ENCODE measurements around the gene PTPRN2. TPM values are rescaled to one million over a fixed set of nuclear protein-coding genes. Genes with fewer than 3 reads are reported as not detected.

The PTPRN2 gene
- polyA plus RNA-seq, 1 experiment, result 0.31 TPM

DNA sequence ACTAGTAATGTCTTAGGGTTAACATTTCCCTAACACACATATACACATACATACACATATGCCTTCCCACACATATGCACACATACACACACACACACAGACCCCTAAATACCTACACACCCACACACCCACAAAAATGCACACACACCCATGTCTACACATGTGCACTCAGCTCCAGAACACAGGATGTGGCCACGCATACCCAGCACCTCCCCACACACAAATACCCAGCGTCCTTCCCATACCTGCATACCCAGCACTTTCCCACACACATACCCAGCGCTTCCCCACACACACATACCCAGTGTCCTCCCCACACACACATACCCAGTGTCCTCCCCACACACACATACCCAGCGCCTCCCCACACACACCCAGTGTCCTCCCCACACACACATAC is 715.9 kb downstream of the PTPRN2 start:
- CTCF ChIA-PET, result no interaction called here
- TF ChIP-seq, protein P1, sequence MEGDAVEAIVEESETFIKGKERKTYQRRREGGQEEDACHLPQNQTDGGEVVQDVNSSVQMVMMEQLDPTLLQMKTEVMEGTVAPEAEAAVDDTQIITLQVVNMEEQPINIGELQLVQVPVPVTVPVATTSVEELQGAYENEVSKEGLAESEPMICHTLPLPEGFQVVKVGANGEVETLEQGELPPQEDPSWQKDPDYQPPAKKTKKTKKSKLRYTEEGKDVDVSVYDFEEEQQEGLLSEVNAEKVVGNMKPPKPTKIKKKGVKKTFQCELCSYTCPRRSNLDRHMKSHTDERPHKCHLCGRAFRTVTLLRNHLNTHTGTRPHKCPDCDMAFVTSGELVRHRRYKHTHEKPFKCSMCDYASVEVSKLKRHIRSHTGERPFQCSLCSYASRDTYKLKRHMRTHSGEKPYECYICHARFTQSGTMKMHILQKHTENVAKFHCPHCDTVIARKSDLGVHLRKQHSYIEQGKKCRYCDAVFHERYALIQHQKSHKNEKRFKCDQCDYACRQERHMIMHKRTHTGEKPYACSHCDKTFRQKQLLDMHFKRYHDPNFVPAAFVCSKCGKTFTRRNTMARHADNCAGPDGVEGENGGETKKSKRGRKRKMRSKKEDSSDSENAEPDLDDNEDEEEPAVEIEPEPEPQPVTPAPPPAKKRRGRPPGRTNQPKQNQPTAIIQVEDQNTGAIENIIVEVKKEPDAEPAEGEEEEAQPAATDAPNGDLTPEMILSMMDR (IDR thresholded peaks at IDR 0.05; ENCODE audit: insufficient read depth, low read depth, low read length), result no peak

DNA sequence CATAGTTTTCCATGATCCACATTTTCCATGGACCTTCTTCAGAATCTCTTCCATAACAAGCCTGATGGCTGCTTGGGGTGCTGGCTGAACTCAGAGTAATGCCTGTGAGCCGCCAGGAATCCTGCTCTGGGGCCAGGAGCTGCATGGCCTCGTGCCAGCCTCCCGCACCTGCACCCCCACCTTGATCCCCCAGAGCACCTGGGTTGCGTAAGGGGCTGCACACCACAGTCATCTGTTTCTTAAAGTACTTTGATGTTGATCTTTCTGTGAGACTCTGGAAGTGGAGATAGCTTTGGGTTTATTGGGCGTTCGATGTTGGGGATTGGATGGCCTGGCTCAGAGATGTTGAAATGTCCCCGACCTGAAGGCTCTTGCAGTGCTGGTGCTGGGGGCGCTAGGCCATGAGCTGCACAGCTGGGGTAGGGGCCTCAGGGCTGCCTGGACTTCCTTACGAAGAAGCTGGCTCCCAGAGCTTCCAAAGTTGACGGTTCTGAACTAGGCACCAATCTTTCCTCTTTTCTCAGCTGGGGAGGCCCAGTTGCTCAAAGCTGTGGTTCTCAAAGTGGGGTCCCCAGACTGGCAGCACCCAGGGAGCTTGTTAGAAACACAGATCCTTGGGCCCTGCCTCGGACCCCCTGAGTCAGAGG is 716.9 kb downstream of the PTPRN2 start:
- Histone ChIP-seq H3K4me3 (ENCODE audit: low read depth, low read length) (no peak overlapping the region), H3K27me3 (ENCODE audit: control insufficient read depth, insufficient read depth, low read length) (no peaks in the 10 kb centered on the region), H3K36me3 (ENCODE audit: control insufficient read depth, insufficient read depth, low read length) (no peaks in the 10 kb centered on the region)
- ChIA-PET CTCF (no interaction called here), POLR2A (no interaction called here)
- no peak for DNase-seq (ENCODE audit: low read depth)
- TF ChIP-seq, protein P1 (IDR thresholded peaks at IDR 0.05; ENCODE audit: insufficient read depth, low read depth, low read length), result no peak

More for the DNA sequence above, 715.9 kb downstream of the PTPRN2 start:
- Histone ChIP-seq H3K36me3 (ENCODE audit: control insufficient read depth, insufficient read depth, low read length) (no peaks in the 10 kb centered on the region), H3K4me3 (ENCODE audit: low read depth, low read length) (no peak overlapping the region), H3K27me3 (ENCODE audit: control insufficient read depth, insufficient read depth, low read length) (no peaks in the 10 kb centered on the region)
- no peak for DNase-seq (ENCODE audit: low read depth)
- POLR2A ChIA-PET, result no interaction called here

DNA sequence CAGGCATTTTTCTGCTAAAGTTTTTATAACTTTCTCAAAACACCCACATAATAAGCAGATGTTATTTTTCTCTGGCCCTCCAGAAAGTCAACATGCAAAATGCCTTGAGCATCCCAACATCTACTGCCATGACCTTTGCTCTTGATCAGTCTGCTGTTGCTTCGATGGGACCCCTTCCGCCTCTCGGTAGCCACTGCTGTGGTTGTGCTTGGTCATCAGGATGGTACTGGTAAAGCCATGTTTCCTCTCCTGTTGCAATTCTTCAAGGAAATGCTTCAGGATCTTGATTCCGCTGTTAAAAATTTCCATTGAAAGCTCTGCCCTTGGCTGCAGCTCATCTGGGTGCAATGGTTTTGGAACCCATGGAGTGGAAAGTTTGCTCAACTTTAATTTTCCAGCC is 717.8 kb downstream of the PTPRN2 start:
- ChIA-PET CTCF (no interaction called here), POLR2A (no interaction called here)
- H3K36me3 ChIP-seq (ENCODE audit: control insufficient read depth, insufficient read depth, low read length), result no peaks in the 10 kb centered on the region
- TF ChIP-seq, protein P1 (IDR thresholded peaks at IDR 0.05; ENCODE audit: insufficient read depth, low read depth, low read length), result no peak
- DNase-seq (ENCODE audit: low read depth), result no peak
- no peak overlapping the region for H3K4me3 ChIP-seq (ENCODE audit: low read depth, low read length)
- no peaks in the 10 kb centered on the region for H3K27me3 ChIP-seq (ENCODE audit: control insufficient read depth, insufficient read depth, low read length)

DNA sequence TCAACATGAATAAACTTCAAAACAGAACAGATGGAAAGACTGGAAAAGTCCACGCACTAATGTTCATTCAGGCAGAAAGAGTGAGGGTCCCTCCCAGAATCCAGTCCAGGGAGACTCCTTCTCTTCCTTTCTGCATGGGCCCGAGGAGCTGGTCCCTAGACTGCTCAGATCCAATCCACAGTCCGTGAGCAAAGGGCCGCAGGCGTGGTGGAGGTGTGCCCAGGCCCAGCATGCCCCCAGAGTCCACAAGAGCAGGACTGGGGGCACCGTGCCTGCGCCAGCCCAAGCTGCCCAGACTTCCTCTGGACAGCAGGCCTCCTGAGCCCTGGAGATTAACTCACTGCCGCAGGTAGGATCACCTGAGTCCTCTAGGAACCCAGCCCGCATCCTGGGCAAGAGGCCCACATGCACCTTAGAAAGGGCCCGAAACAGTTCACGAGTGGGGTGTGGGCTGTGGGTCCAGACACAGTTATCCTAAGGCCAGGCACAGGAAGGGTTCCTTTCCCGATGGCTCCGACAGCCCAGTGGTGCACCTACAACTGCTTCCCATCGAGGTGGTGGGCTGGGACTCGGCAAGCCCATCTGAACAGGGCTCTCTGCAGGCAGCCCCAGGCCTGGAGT is 719.8 kb downstream of the PTPRN2 start:
- Histone ChIP-seq H3K27me3 (ENCODE audit: control insufficient read depth, insufficient read depth, low read length) (no peaks in the 10 kb centered on the region), H3K36me3 (ENCODE audit: control insufficient read depth, insufficient read depth, low read length) (no peaks in the 10 kb centered on the region), H3K4me3 (ENCODE audit: low read depth, low read length) (no peak overlapping the region)
- ChIA-PET CTCF (no interaction called here), POLR2A (no interaction called here)
- DNase-seq (ENCODE audit: low read depth), result no peak
- TF ChIP-seq, protein P1 (IDR thresholded peaks at IDR 0.05; ENCODE audit: insufficient read depth, low read depth, low read length), result no peak

DNA sequence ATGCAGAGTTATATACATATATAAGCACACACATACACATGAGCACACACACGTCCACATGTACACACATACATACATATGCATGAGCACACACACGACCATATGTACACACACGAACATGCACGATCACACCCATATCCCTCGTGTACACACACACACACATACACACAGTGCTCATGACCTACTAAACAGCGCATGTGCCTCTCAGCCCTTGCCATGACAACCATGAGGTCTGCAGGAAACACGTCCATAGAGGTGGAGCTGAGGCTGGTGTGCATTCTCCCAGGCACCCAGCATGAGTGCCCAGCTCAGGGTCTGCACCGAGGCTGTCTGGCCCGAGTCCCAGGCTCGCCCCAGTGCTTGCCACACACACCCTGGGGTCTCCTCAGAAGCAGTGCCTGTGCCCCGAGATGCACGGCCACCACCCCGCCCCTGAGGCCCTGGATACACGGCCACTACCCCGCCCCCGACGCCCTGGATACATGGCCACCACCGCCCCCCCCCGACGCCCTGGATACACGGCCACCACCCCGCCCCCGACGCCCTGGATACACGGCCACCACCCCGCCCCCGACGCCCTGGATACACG is 721.2 kb downstream of the PTPRN2 start:
- POLR2A ChIA-PET, result no interaction called here
- H3K4me3 ChIP-seq (ENCODE audit: low read depth, low read length), result no peak overlapping the region
- CTCF ChIA-PET, result no interaction called here

More for the DNA sequence above, 721.2 kb downstream of the PTPRN2 start:
- Histone ChIP-seq H3K27me3 (ENCODE audit: control insufficient read depth, insufficient read depth, low read length) (no peaks in the 10 kb centered on the region), H3K36me3 (ENCODE audit: control insufficient read depth, insufficient read depth, low read length) (no peaks in the 10 kb centered on the region)
- DNase-seq (ENCODE audit: low read depth), result no peak
- TF ChIP-seq, protein P1 (IDR thresholded peaks at IDR 0.05; ENCODE audit: insufficient read depth, low read depth, low read length), result no peak

Data from BJ (cell line).